ENCODE results near the gene GRAP.
"Not testable (repeated sequence)": the region's sequence is repeated elsewhere in the genome, so short reads cannot be mapped to it uniquely, and the experiment has no call there.

Gene GRAP

GRCh38 chr17:19042369-19042768 is 4.4 kb downstream of the GRAP start:
- not testable (repeated sequence) for DNase-seq (ENCODE audit: low read depth)

DNA sequence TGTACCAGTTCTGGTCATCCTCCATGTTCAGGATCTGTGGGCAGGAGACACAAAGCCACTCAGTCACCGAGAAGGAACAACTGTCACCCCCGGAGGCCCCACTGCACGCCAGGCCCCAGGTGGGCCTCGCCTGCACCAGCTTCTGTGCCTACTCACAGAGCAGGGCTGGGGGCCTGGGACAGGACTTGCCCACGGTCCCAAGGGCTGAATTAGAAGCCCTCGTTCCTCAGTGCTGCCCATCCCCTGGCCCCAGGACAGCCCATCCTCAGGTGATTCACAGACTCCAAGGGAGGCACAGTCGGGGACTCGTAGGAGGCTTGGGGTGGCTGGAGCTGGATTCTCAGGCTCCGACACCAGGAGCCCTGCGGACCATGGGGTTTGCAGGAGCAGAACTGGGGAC is 4.9 kb downstream of the GRAP start:
- not testable (repeated sequence) for DNase-seq (ENCODE audit: low read depth)

- DNase-seq (ENCODE audit: low read depth), result not testable (repeated sequence)
Measured at GRCh38 chr17:19040350-19040749, 6.4 kb downstream of the GRAP start.

- DNase-seq (ENCODE audit: low read depth), result not testable (repeated sequence)
Measured at GRCh38 chr17:19038730-19039129, 8.0 kb downstream of the GRAP start.

DNA sequence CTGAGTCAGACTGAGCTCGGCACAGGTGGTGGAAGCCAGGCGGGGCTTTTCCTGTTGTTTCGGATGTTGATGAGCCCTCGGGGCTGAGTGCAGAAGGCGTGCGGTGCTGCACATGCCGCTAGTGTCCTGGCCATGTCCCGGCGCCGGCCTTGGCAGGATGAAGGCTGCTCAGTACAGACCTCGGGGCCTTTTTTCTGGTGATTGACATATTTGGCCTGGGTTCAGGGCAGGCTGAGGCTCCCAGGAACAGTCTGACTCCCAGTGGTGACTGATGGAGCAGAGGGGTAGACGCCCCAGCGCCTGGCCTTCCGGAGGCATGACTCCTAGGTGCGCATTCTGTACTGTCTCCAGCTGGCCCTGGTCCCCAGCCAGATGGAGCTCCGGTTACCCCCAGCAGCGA is 8.8 kb downstream of the GRAP start:
- DNase-seq (ENCODE audit: low read depth), result not testable (repeated sequence)

- DNase-seq (ENCODE audit: low read depth), result not testable (repeated sequence)
Measured at GRCh38 chr17:19037547-19037946, 9.2 kb downstream of the GRAP start.

GRCh38 chr17:19036186-19036585 is 10.6 kb downstream of the GRAP start:
- DNase-seq (ENCODE audit: low read depth), result not testable (repeated sequence)

GRCh38 chr17:19032377-19032988 is 14.3 kb downstream of the GRAP start:
- DNase-seq (ENCODE audit: low read depth), result not testable (repeated sequence)

DNA sequence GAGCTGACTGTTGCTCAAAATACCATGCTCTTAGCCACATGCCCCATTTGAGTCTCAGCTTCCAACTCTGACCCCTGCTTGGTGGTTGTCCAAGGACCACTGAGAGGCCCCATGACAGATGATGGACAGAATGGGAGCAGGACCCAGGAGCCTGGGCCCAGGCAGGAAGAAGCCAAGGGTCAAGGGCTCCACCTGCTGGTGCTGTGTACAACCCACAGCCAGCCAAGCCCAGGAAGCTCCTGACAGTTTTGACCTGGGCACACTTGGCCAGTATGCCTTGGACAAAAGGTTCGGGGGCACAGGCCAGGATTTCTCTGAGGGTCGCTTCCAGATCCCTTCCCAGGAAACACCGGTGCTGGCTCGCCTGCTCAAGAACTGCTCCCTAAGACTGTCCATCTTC is 15.0 kb downstream of the GRAP start:
- DNase-seq (ENCODE audit: low read depth), result not testable (repeated sequence)

DNA sequence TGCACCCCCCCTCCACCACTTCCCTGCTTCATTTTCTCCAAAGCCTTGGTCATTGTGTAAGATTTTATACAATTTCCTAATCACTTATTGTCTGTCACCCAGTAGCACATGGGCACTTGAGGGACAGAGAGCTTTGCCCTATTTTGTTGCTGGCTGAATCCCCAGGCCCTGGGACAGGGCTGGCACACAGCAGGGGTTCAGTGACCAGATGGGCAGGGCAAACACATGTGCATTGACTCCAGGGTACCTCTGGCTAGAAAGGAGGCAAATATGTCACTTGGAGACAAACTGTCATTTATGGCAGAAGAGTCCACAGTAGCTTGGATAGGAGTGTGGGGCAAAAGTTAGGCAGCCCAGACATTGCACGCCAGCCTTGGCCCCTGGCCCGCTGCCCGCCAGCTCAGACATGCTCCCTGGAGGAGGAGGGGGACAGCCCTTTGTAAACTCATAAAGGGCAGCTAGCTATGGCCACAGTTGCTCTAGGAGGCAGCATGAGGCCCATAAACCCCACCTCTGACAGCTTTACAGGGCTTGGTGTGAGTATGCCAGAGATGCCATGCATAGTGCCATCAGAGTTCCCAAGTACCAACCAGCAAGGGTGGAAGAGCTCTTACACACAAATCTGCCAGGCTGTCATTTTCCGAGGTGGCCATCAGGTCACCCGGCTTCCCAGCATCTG is 15.8 kb downstream of the GRAP start:
- not testable (repeated sequence) for DNase-seq (ENCODE audit: low read depth)

GRCh38 chr17:19029740-19030139 is 17.0 kb downstream of the GRAP start:
- DNase-seq (ENCODE audit: low read depth), result not testable (repeated sequence)

- DNase-seq (ENCODE audit: low read depth), result not testable (repeated sequence)
Measured at GRCh38 chr17:19028671-19029070, 18.1 kb downstream of the GRAP start.

- DNase-seq (ENCODE audit: low read depth), result no peak
Measured at GRCh38 chr17:19024101-19025078, 22.4 kb downstream of the GRAP start.

DNA sequence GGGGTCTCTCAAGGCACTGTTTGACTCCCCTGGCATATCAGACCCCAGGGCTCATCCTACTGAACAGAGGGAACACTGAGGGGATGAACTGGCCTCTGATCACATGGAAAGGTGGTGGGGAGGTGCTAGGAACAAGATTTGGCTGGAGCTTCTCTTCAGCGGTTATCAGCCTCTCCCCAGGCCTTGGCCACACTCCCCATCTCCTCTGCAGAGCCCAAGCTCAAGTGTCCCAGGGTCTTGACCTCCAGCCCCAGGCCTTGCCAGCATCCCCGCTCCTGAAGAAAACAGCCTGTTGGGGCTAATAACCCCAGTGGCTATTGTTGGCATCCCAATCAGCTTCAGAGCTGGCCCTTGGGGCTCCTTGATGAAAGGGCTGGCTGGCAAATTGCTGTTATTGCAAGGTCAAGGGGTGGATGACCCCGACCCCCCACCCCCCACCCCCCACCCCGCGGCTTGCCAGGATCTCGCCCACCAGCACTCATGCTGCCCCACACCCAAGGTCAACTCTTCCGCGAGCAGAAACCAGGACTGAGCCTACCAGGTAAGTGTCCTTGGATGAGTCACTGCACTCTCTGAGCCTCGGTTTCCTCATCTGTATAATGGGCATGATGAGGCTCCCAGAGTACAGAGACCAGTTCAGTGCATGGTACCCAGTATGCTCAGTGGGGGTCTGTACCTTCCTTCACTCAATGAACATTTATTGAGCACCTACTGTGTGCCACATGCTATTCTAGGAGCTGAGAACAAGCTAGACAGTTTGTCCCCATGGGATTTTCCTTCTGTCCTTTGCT is 23.4 kb downstream of the GRAP start:
- DNase-seq (ENCODE audit: low read depth), result no peak

DNA sequence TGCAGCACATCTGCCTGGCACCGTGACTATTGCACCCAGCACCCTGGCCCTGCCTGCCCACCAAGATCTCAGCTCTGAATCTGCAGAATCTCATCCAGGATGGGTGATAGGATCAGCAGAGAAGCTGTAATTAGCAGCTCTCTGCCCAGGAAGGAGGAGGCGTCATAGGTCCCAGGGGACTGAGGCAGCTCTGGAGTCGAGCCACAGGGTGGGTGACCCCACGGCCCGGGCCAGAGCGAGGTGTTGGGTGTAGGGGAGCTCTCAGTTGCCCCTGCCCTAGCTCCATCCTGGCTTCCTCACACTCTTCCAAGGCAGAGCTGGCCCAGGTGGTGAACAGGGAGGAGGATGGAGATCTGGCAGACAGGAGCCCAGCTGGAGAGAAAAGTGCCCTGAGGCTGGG is 24.0 kb downstream of the GRAP start:
- DNase-seq (ENCODE audit: low read depth), result no peak

DNA sequence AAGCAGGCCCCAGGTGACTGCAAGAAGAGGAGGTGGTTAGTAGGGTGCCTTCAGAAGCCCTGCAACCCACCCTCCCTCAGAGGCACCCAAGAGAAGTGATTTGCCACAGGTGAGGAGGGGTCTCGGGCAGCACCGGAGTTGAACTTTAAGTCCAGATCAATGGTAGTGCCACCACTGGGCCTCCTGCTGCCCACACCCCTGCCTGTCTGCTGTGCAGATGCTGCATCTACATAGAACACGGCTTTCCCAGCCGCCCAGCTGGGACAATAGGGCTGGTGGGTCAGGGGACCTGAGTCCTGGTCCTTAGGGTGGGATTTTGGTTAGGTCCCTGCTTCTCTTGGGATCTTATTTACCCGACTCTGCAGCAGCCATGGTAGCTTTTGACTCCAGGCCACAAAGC is 24.6 kb downstream of the GRAP start:
- no peak for DNase-seq (ENCODE audit: low read depth)

GRCh38 chr17:19021622-19022083 is 25.1 kb downstream of the GRAP start:
- no peak for DNase-seq (ENCODE audit: low read depth)

DNA sequence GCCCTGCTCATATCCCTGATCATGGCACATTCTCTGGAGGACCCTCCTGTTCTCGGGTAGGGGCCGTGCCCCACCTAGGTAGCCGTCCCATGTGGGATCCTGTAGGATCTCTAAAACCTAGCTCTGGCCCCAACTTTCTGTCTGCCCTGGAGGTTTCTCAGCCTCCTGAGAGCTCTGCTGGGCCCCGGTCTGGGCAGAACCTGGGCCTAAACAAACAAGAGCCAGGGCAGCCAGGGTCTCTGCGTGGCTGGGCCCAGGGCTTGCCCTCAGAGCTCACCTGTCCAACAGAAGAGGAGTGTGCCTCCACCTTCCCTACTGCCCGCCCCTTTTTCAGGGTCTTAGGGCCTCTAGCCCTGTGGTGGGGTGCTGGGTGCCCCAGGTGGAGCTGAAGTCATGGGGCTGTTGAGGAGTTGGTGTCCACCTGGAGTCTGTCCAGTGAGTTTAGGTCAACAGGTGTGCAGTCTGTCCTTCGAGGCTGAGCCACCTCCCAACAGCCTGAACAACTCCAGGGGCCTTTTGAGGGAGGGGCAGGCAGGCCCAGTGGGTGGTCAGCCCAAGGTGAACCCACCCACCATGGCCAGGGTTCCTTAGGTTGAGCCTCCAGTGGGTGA is 25.6 kb downstream of the GRAP start:
- DNase-seq (ENCODE audit: low read depth), result not testable (repeated sequence)

- DNase-seq (ENCODE audit: low read depth), result no peak
Measured at GRCh38 chr17:19020016-19020415, 26.7 kb downstream of the GRAP start.

- no peak for DNase-seq (ENCODE audit: low read depth)
Measured at GRCh38 chr17:19019041-19019941, 27.5 kb downstream of the GRAP start.

All from activated T-helper 1 cell treated with Interleukin-2 at 50 U/mL for 16 hours (primary cell).